B cell (primary cell): ENCODE data around the gene AGAP1. TPM values are rescaled to one million over a fixed set of nuclear protein-coding genes. Genes with fewer than 3 reads are reported as not detected.

ENCODE experiments used
- ATAC-seq: fragments of 200-7000 bp; cut with Tn5 transposase; one replicate; pipeline ENCODE4 v1.10.0; 2021; ENCODE audit warnings: low read depth, mild to moderate bottlenecking, moderate number of reproducible peaks, moderate library complexity
- CTCF ChIA-PET: fragments of 350-600 bp; sonication (Branson Sonifier 250); formaldehyde crosslinking; loops from one replicate; lab custom pipeline; 2021; ENCODE audit warnings: antibody characterized with exemption, inconsistent platforms; lab: Charles Lee
- POLR2A ChIA-PET: fragments of 350-600 bp; sonication (Branson Sonifier 250); formaldehyde crosslinking; loops from one replicate; lab custom pipeline; 2021; ENCODE audit warnings: antibody characterized with exemption; lab: Charles Lee
- DNase-seq: peaks from one replicate; pipeline ENCODE4 v3.0.0; 2013
- H2AFZ ChIP-seq: 2 replicates; pipeline ENCODE4 v1.6.1; 2012; ENCODE audit warnings: mild to moderate bottlenecking, low read depth, low read length; ENCODE audit not compliant: insufficient read depth, poor library complexity, severe bottlenecking
- H3K27ac ChIP-seq, 2 donors: 1 replicate in 1 of 2; 2 replicates in 1 of 2; pipeline ENCODE4 v1.5.1; 2012 to 2013; ENCODE audit warnings: low read length in 2 of 2, mild to moderate bottlenecking in 2 of 2, moderate library complexity in 1 of 2
- H3K27me3 ChIP-seq, 4 experiments: fragments of 200-600 bp in 1 of 4; sonication (generic) in 1 of 4; replicated peaks in 1 of 4; 1 replicate in 2 of 4; 2 replicates in 2 of 4; pipeline versions ENCODE4 v1.6.1 to v1.7.0; 2013 to 2016; ENCODE audit warnings: low read length in 3 of 4, mild to moderate bottlenecking in 2 of 4, mixed read lengths in 1 of 4, moderate library complexity in 1 of 4; ENCODE audit not compliant: insufficient read depth in 4 of 4, control insufficient read depth in 3 of 4; ENCODE audit errors: control extremely low read depth in 1 of 4
- H3K36me3 ChIP-seq, 2 experiments: replicated peaks in 1 of 2; 1 replicate in 1 of 2; 2 replicates in 1 of 2; pipeline versions ENCODE4 v1.6.1 to v1.7.1; 2013; ENCODE audit warnings: low read length in 1 of 2; ENCODE audit not compliant: insufficient read depth in 2 of 2, control insufficient read depth in 1 of 2; ENCODE audit errors: control extremely low read depth in 1 of 2, extremely low read depth in 1 of 2
- H3K4me1 ChIP-seq, 2 donors: fragments of 200-600 bp in 1 of 2; sonication (generic) in 1 of 2; 1 replicate in 1 of 2; 2 replicates in 1 of 2; pipeline versions ENCODE4 v1.5.1 to v1.6.1; 2013 to 2017; ENCODE audit warnings: low read length in 2 of 2; ENCODE audit not compliant: control insufficient read depth in 2 of 2, insufficient read depth in 2 of 2
- H3K4me2 ChIP-seq: replicated peaks from 2 replicates; pipeline ENCODE3; 2012; ENCODE audit warnings: mild to moderate bottlenecking, low read depth, low read length; ENCODE audit not compliant: poor library complexity, severe bottlenecking
- H3K4me3 ChIP-seq, 5 experiments: fragments of 200-600 bp in 1 of 5; sonication (generic) in 1 of 5; 1 replicate in 3 of 5; 2 replicates in 2 of 5; pipeline versions ENCODE4 v1.5.1 to v1.7.0; 2011 to 2016; ENCODE audit warnings: low read length in 4 of 5, mild to moderate bottlenecking in 4 of 5, low read depth in 2 of 5, control low read depth in 1 of 5, moderate library complexity in 1 of 5; ENCODE audit not compliant: insufficient read depth in 1 of 5; ENCODE audit errors: control extremely low read depth in 1 of 5, extremely low read depth in 1 of 5
- H3K79me2 ChIP-seq: fragments of 200-600 bp; sonication (generic); one replicate; pipeline ENCODE4 v1.6.0; 2016; ENCODE audit warnings: low read length; ENCODE audit not compliant: control insufficient read depth, insufficient read depth
- H3K9ac ChIP-seq: fragments of 200-600 bp; sonication (generic); 2 replicates; pipeline ENCODE4 v1.6.1; 2017; ENCODE audit warnings: mild to moderate bottlenecking, low read length, moderate library complexity
- H3K9me3 ChIP-seq, 3 donors: one replicate each; pipeline versions ENCODE4 v1.6.1 to v1.7.1; 2013; ENCODE audit warnings: low read length in 2 of 3; ENCODE audit not compliant: control insufficient read depth in 2 of 3, insufficient read depth in 1 of 3; ENCODE audit errors: control extremely low read depth in 1 of 3
- H4K20me1 ChIP-seq: 2 replicates; pipeline ENCODE4 v1.6.0; 2012; ENCODE audit warnings: mild to moderate bottlenecking, low read length; ENCODE audit not compliant: insufficient read depth, control insufficient read depth, poor library complexity, severe bottlenecking
- H3K27ac Mint-ChIP-seq: one replicate; pipeline ENCODE4 v1.8.0; 2021; ENCODE audit warnings: mixed read lengths
- H3K27me3 Mint-ChIP-seq: one replicate; pipeline ENCODE4 v1.8.0; 2021; ENCODE audit warnings: mixed read lengths
- H3K4me1 Mint-ChIP-seq: one replicate; pipeline ENCODE4 v1.8.0; 2021; ENCODE audit warnings: mixed read lengths
- H3K4me3 Mint-ChIP-seq: one replicate; pipeline ENCODE4 v1.8.0; 2021; ENCODE audit warnings: mixed read lengths
- H3K9me3 Mint-ChIP-seq: one replicate; pipeline ENCODE4 v1.8.0; 2022; ENCODE audit warnings: mixed read lengths; ENCODE audit not compliant: insufficient read depth
- CTCF ChIP-seq: fragments of 200-600 bp; IDR thresholded peaks from one replicate; pipeline ENCODE4 v1.8.0; 2022; ENCODE audit warnings: antibody characterized with exemption, mild to moderate bottlenecking
- EZH2 ChIP-seq: IDR thresholded peaks from 2 replicates; pipeline ENCODE4 v1.6.1; 2012; ENCODE audit warnings: borderline replicate concordance, low read depth, mild to moderate bottlenecking, moderate library complexity, low read length; ENCODE audit not compliant: insufficient read depth, poor library complexity, severe bottlenecking
- WGBS: methylation state at CpG from one replicate; pipeline ENCODE4 v1.1.5; 2013; ENCODE audit warnings: missing lambda C conversion rate; ENCODE audit not compliant: insufficient coverage; 5-methylcytosine and 5-hydroxymethylcytosine counted together
- intact Hi-C: fragments of 100-400 bp; cut with micrococcal nuclease; formaldehyde crosslinking; loops from one replicate; pipeline ENCODE4 v1.10.0; 2022
- polyA plus RNA-seq: library from polyadenylated mRNA; depleted of rRNA; stranded (reverse); fragments of >200 nt; gene quantifications from 2 replicates; pipeline ENCODE4 v1.2.3, GENCODE V29; 2012
- total RNA-seq, 2 donors: library from RNA; stranded (reverse); fragments of 120-200 nt in 1 of 2; gene quantifications; 1 replicate in 1 of 2; 2 replicates in 1 of 2; pipeline versions ENCODE4 v1.2.3 to v1.2.4, GENCODE V29; 2013 to 2022

The AGAP1 gene
- total and polyA plus RNA-seq, 2 donors (not counting 1 experiment from before 2014, with no cell fraction given), result 0.01 TPM; not detected in 1

GRCh38 chr2:235808366-235808765 is 314.5 kb downstream of the AGAP1 start:
- H3K4me3 ChIP-seq, result no peak overlapping the region
- H3K27me3 ChIP-seq, result no peaks in the 10 kb centered on the region
- no peaks in the 10 kb centered on the region for H3K4me1 ChIP-seq
- POLR2A ChIA-PET, result no interaction called here
- H3K79me2 ChIP-seq, result no peaks in the 10 kb centered on the region
- Mint-ChIP-seq H3K27ac (no peak overlapping the region), H3K27me3 (no peaks in the 10 kb centered on the region), H3K4me3 (no peak overlapping the region), H3K9me3 (no peaks in the 10 kb centered on the region), H3K4me1 (no peaks in the 10 kb centered on the region)
- H3K27ac ChIP-seq, result no peak overlapping the region
- TF ChIP-seq CTCF (no peak), EZH2 (no peak)
- no peak overlapping the region for H3K9ac ChIP-seq
- no peaks in the 10 kb centered on the region for H3K9me3 ChIP-seq
- H3K36me3 ChIP-seq, result no peaks in the 10 kb centered on the region
- H4K20me1 ChIP-seq, result no peaks in the 10 kb centered on the region
- WGBS, result 86% methylated on average over 7 of the region's 10 CpGs
- DNase-seq (no peak), ATAC-seq (no peak)
- intact Hi-C loops, result no loop called here
- H2AFZ ChIP-seq, result no peak overlapping the region
- CTCF ChIA-PET, result no interaction called here
- H3K4me2 ChIP-seq, result no peak overlapping the region

DNA sequence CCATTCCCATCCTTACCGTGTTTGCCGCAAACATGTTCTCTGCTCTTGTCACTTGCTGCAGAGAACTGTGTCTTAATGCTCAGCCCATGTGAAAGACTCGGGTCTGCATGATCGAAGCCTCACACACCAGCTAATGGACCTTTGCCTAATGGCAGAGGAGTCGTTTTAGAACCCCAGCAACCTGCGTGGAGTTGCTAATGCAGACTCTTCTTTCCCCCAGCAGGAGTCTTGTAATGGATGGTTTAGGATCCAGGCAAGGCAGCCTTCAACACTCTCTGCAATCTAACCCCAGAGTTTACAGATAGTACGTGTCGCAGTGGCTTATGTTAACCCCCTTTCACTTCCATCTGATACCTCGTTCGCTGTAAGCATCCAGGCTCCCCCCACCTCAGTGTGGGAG is 316.4 kb downstream of the AGAP1 start:
- WGBS, result 90% methylated on average over 6 of the region's 10 CpGs
- TF ChIP-seq CTCF, result no peak
- no peak for TF ChIP-seq EZH2
- H3K27ac ChIP-seq, result no peak overlapping the region
- Mint-ChIP-seq H3K27me3 (no peaks in the 10 kb centered on the region), H3K4me3 (no peak overlapping the region), H3K27ac (no peak overlapping the region), H3K4me1 (no peaks in the 10 kb centered on the region), H3K9me3 (no peaks in the 10 kb centered on the region)
- no peak overlapping the region for H3K4me3 ChIP-seq
- H4K20me1 ChIP-seq, result no peaks in the 10 kb centered on the region
- no peak overlapping the region for H3K9ac ChIP-seq
- H3K79me2 ChIP-seq, result no peaks in the 10 kb centered on the region
- ChIA-PET CTCF (no interaction called here), POLR2A (no interaction called here)
- no peak for DNase-seq
- H3K4me2 ChIP-seq, result no peak overlapping the region
- no peaks in the 10 kb centered on the region for H3K36me3 ChIP-seq
- no peaks in the 10 kb centered on the region for H3K4me1 ChIP-seq
- no peak overlapping the region for H2AFZ ChIP-seq
- intact Hi-C loops, result no loop called here
- peaks cover 0 to 3% (median 0%) of the 10 kb centered on the region in 3 donors for H3K9me3 ChIP-seq
- no peak for ATAC-seq
- H3K27me3 ChIP-seq, result no peaks in the 10 kb centered on the region
